Fibroblast of gingiva (primary cell): ENCODE data around the gene PRR12.

Experiments
- DNase-seq: peaks from one replicate; pipeline ENCODE4 v3.0.0-alpha.2; 2011; ENCODE audit warnings: low read depth

Gene PRR12

DNA sequence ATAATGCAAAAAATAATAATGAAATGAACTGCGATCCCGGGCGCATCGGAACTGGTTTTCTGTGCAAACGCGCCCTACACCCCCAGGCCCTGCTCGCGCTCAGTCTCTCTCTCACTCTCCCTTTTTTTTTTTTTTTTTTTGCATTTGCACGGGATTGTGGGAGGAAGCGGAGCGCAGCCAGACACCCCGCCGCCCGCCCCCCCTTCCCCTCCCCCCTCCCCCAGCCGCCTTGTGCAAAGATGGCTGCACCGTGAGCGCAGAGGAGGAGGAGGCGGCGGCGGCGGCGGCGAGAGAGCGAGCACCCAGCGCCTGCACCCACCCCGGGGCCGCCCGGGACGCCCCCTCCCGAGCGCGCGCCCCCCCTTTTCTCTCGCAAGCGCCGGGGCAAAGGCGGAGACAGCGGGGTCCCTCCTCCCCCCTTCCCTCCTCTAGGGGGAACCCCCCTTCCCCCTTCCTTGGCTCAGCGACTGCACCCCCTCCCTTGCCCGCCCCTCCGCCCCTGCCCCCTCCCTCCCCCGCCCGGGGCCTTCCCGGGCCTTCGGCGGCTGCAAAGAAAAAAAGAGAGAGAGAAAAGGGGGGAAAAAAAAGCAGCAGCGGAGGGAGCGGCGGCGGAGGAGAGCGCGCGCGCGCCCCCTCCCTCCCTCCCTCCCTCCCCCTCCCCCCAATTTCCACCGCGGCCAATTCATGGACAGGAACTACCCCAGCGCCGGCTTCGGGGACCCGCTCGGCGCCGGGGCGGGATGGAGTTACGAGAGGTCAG, at the start of gene PRR12:
Gene PRR12 (plus strand): TSS at position 212 of the 760 bp plus-strand sequence. CDS start 473 bp downstream, at position 685.
- peak; percentile 72 for DNase-seq

- DNase-seq = no peak
These were observed 49.1 kb upstream of the PRR12 start for GRCh38 chr19:49541914-49542313.

- DNase-seq = no peak
These were observed 48.5 kb upstream of the PRR12 start for GRCh38 chr19:49542446-49542845.

DNA sequence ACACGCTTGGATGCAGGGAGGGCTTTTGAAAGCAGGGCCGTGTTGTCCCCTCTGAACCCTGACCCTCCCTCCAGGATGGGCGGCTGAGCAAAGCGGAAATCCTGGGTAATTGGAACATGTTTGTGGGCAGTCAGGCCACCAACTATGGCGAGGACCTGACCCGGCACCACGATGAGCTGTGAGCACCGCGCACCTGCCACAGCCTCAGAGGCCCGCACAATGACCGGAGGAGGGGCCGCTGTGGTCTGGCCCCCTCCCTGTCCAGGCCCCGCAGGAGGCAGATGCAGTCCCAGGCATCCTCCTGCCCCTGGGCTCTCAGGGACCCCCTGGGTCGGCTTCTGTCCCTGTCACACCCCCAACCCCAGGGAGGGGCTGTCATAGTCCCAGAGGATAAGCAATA, 48.0 kb upstream of the PRR12 start:
- DNase-seq = no peak

- no peak for DNase-seq
These were observed 46.8 kb upstream of the PRR12 start for GRCh38 chr19:49544154-49544553.

DNA sequence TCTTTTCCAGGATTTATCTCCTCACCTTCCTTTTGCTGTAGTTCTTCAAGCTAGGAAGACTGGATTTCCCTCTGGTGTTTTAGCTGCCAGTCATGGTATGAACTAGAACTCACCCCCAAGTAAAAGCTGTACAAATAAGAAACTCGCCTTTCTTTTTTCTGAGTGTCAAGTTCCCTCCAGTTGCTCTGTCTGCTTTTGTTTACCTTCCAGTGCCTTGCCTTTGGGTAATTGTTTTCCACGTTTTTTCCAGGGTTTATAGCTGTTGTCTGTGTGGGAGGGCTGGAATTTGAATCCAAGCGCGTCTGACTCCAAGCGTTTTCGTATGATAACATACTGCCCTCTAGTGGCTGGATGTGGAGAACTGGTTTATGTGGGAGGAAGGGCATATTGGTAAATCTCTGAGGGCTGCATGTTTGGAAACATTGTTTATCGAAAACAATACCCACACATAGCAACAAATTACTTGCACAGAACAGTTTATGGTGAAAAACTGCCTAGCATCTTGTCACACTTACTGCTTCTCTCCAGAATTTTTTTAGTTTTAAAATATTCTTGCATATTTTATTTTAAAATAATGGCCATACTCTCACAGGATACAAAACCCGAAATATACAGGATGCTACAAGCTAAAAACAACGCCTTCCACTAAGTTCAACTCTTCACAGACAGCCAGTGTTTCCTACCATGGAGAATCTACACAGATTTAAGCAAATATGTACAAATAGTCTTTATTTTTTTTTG, 44.0 kb upstream of the PRR12 start:
- peak; percentile 94 for DNase-seq

GRCh38 chr19:49549045-49549444, 41.9 kb upstream of the PRR12 start:
- DNase-seq = no peak

DNA sequence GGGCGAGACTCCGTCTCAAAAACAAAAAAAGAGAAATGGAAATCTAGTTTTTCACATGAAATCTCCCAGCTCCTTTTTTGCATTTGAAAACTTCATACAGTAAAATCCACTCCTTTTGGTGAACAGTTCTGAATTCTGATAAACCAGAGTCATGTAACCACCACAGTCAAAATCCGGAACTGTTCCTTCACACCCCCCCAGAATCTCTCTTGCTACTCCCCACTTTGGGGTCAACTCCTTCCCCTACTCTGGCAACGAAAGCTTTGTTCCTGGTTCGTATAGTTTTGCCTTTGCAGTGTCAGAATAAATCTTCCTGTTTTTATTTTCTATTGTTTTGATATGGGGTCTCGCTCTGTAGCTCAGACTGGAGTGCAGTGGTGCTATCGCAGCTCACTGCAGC, 39.5 kb upstream of the PRR12 start:
- DNase-seq = no peak

DNA sequence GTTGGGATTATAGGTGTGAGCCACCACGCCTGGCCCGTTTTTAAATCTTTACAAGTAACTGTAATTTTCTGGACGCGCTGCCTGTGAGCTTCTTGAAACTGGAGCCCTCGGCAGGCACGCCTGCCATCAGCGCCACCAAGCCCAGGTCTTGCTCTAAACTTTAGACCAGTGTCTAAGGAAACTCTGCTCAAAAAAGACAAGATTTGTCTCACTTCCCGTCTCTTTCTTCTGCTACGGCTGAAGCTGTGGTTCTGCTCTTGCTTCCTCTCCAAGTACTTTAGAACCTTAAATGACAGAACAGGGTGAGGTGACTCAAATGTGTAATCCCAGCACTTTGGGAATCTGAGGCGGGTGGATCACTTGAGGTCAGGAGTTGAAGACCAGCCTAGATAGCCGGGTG, 38.2 kb upstream of the PRR12 start:
- no peak for DNase-seq

DNA sequence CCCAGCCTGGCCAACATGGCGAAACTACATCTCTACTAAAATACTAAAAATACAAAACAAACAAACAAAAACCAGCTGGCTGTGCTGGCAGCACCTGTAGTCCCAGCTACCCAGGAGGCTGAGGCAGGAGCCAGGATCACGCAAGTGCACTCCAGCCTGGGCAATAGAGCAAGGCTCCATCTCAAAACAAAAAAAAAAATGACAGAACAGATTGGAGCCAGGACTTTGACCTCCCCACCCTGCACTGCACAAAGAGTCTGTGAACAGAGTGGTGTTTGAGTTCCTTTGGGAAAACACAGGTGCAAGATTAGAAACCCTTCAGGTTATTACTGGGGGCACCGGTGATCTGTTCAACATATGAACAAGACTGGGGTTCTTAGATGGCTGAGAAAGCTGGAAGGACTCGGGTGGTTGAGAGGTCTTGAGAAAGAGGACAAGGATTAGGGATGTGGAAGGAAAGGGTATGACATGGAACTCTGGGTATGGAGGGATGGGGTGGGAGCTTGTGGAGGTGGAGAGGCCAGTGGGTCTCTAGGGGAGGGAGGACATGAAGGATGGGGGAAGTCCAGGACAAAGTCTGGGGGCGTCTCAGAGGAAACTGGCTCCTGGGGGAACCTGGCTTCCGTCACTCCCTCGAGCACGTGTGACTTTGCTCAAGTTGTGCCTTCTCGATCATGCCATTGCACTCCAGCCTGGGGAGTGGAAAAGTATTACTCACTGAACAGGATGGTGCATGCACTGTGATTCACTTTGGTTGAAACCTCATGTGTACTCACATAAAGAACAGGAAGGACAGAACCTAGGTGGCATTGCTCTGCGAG, 37.3 kb upstream of the PRR12 start:
- peak; percentile 36 for DNase-seq

DNA sequence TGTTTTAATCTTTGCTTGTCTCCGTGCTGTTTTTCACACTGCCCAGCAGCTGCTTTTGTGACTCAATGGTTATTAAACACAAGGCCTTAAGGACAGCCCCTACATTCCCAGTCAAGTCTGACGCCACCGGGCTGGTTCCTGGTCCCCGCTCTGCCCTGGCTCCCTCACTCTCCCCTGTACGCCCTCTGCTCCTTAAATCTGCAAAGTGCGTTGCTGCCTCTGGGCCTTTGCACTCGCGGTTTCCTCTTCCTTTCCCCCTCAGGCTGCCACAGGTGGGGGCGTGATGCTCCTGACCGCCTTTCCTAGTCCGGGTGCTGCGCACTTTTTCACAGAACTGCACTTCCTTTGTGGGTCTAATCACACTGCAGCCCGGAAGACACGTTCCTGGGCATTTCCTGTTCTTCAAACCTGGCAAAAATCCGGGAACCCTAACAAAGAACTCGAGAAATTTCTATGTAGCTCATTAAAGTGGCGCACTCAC, 36.2 kb upstream of the PRR12 start:
- DNase-seq = no peak

- peak; percentile 55 for DNase-seq
These were observed 35.2 kb upstream of the PRR12 start for GRCh38 chr19:49555600-49556411.

- DNase-seq = no peak
These were observed 34.3 kb upstream of the PRR12 start for GRCh38 chr19:49556412-49557398.

GRCh38 chr19:49557641-49558325, 33.2 kb upstream of the PRR12 start:
- no peak for DNase-seq

DNA sequence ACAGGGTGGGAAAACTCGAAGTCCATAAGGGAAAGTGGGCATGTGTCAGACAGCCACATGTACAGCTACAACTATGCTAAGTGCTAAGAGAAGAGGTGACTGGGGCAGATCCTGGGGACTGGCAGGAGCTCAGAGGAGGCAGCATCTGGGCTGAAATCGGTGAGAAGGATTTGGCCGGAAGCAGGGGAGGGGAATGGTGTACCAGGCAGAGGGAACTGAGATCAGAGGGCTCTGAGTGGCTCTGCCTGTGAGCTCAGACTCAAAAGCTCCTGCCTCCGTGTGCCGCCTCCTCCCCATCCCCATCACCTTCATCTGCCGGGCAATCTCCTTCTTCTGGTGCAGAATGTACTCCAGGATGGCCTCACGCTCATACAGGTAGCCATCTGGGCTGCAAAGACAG, 32.4 kb upstream of the PRR12 start:
- DNase-seq = no peak

GRCh38 chr19:49559443-49559842, 31.5 kb upstream of the PRR12 start:
- no peak for DNase-seq

- no peak for DNase-seq
These were observed 31.1 kb upstream of the PRR12 start for GRCh38 chr19:49559928-49560327.

- no peak for DNase-seq
These were observed 30.6 kb upstream of the PRR12 start for GRCh38 chr19:49560358-49560900.

- no peak for DNase-seq
These were observed 26.4 kb upstream of the PRR12 start for GRCh38 chr19:49564616-49565045.
